H1 (cell line): ENCODE results near the gene CAMK2A. TPM values are rescaled to one million over a fixed set of nuclear protein-coding genes. Genes with fewer than 3 reads are reported as not detected.

ENCODE experiments used
- CTCF ChIA-PET: fragments of 300-600 bp; sonication (Branson Sonifier 250); formaldehyde crosslinking; loops from one replicate; lab custom pipeline; 2021; ENCODE audit not compliant: partially characterized antibody; lab: Charles Lee
- POLR2A ChIA-PET: fragments of 300-600 bp; sonication (Branson Sonifier 250); formaldehyde crosslinking; loops from one replicate; lab custom pipeline; 2021; ENCODE audit warnings: inconsistent platforms; ENCODE audit not compliant: partially characterized antibody; lab: Charles Lee
- DNase-seq, 2 experiments: peaks; one replicate each; pipeline versions ENCODE4 v3.0.0 to v3.0.0-alpha.2; 2010 to 2022; ENCODE audit warnings: low spot score in 2 of 2, low read depth in 1 of 2, mixed read lengths in 1 of 2
- FAIRE-seq: peaks from 2 replicates; lab custom pipeline; 2011; peaks lifted over from hg19 to GRCh38; lab: Jason Lieb, UNC
- H2AFZ ChIP-seq: 2 replicates; pipeline ENCODE4 v1.8.1; 2012; ENCODE audit warnings: low read length, inconsistent platforms
- H2AK5ac ChIP-seq: 2 replicates; pipeline ENCODE4 v1.6.1; 2013; ENCODE audit warnings: low read depth, low read length
- H2BK120ac ChIP-seq: replicated peaks from 2 replicates; pipeline ENCODE3; 2013; ENCODE audit warnings: low read depth, low read length, inconsistent platforms
- H2BK12ac ChIP-seq: 2 replicates; pipeline ENCODE4 v1.6.1; 2013; ENCODE audit warnings: low read depth, low read length
- H2BK15ac ChIP-seq: 2 replicates; pipeline ENCODE4 v1.6.1; 2013; ENCODE audit warnings: low read length
- H2BK20ac ChIP-seq: 2 replicates; pipeline ENCODE4 v1.6.1; 2013; ENCODE audit warnings: low read length
- H2BK5ac ChIP-seq: 2 replicates; pipeline ENCODE4 v1.6.1; 2013; ENCODE audit warnings: low read depth, low read length
- H3K14ac ChIP-seq: 2 replicates; pipeline ENCODE4 v1.6.1; 2013; ENCODE audit warnings: inconsistent platforms; ENCODE audit not compliant: insufficient read length
- H3K18ac ChIP-seq: 2 replicates; pipeline ENCODE4 v1.6.1; 2013; ENCODE audit warnings: low read length; ENCODE audit errors: extremely low read depth
- H3K23ac ChIP-seq: 2 replicates; pipeline ENCODE4 v1.6.1; 2013; ENCODE audit warnings: inconsistent platforms; ENCODE audit not compliant: insufficient read length
- H3K23me2 ChIP-seq: 2 replicates; pipeline ENCODE4 v1.6.1; 2013; ENCODE audit warnings: low read depth, low read length
- H3K27ac ChIP-seq: 2 replicates; pipeline ENCODE4 v1.6.1; 2011; ENCODE audit warnings: low read depth, low read length, inconsistent platforms
- H3K27me3 ChIP-seq, 4 experiments: replicated peaks in 1 of 4; 1 replicate in 1 of 4; 2 replicates in 3 of 4; pipeline versions ENCODE4 v1.6.1 to v1.8.1; 2011 to 2013; ENCODE audit warnings: low read length in 3 of 4, mild to moderate bottlenecking in 3 of 4, inconsistent platforms in 2 of 4, mixed read lengths in 2 of 4, moderate library complexity in 1 of 4; ENCODE audit not compliant: control insufficient read depth in 3 of 4, insufficient read depth in 3 of 4; ENCODE audit errors: extremely low read depth in 1 of 4
- H3K36me3 ChIP-seq, 4 experiments: 2 replicates each; pipeline versions ENCODE4 v1.6.1 to v1.8.1; 2011 to 2013; ENCODE audit warnings: mild to moderate bottlenecking in 4 of 4, low read length in 3 of 4, moderate library complexity in 2 of 4, control low read depth in 1 of 4, inconsistent platforms in 1 of 4; ENCODE audit not compliant: insufficient read depth in 4 of 4, control insufficient read depth in 2 of 4
- H3K4ac ChIP-seq: replicated peaks from 2 replicates; pipeline ENCODE3; 2013; ENCODE audit warnings: low read length, low read depth, mixed read lengths, inconsistent platforms; ENCODE audit not compliant: insufficient read length
- H3K4me1 ChIP-seq, 4 experiments: replicated peaks in 1 of 4; 1 replicate in 1 of 4; 2 replicates in 3 of 4; pipeline versions ENCODE4 v1.6.1 to v1.8.1; 2011 to 2013; ENCODE audit warnings: low read length in 3 of 4, inconsistent platforms in 2 of 4, mixed read lengths in 1 of 4; ENCODE audit not compliant: insufficient read depth in 4 of 4, control insufficient read depth in 3 of 4
- H3K4me2 ChIP-seq, 2 experiments: 2 replicates each; pipeline versions ENCODE4 v1.6.1 to v1.8.1; 2011 to 2013; ENCODE audit warnings: low read depth in 2 of 2, low read length in 2 of 2, control low read depth in 1 of 2, inconsistent platforms in 1 of 2, mild to moderate bottlenecking in 1 of 2; ENCODE audit not compliant: insufficient read depth in 1 of 2
- H3K4me3 ChIP-seq, 4 experiments: fragments of 200-600, 300-600 bp in 1 of 4; sonication (generic), shearing (Covaris generic), sonication (Bioruptor Twin) in 1 of 4; 2 replicates each; pipeline versions ENCODE4 v1.5.1 to v1.8.1; 2011 to 2016; ENCODE audit warnings: low read length in 4 of 4, low read depth in 3 of 4, control low read depth in 2 of 4, inconsistent platforms in 2 of 4, mild to moderate bottlenecking in 2 of 4, mixed read lengths in 1 of 4, moderate library complexity in 1 of 4; ENCODE audit not compliant: insufficient read depth in 2 of 4; ENCODE audit errors: extremely low read depth in 1 of 4
- H3K56ac ChIP-seq: replicated peaks from 2 replicates; pipeline ENCODE3; 2013; ENCODE audit warnings: low read depth, mild to moderate bottlenecking, mixed read lengths, low read length, inconsistent platforms; ENCODE audit not compliant: insufficient read length
- H3K79me1 ChIP-seq: 2 replicates; pipeline ENCODE4 v1.6.1; 2013; ENCODE audit warnings: low read depth, low read length, control low read depth
- H3K79me2 ChIP-seq, 2 experiments: 2 replicates each; pipeline versions ENCODE4 v1.6.1 to v1.8.1; 2012 to 2013; ENCODE audit warnings: low read length in 2 of 2, mild to moderate bottlenecking in 2 of 2, inconsistent platforms in 1 of 2; ENCODE audit not compliant: insufficient read depth in 2 of 2, control insufficient read depth in 1 of 2
- H3K9ac ChIP-seq, 4 experiments: replicated peaks in 1 of 4; 1 replicate in 1 of 4; 2 replicates in 3 of 4; pipeline versions ENCODE4 v1.6.1 to v1.8.1; 2011 to 2013; ENCODE audit warnings: low read depth in 3 of 4, low read length in 3 of 4, control low read depth in 2 of 4, mild to moderate bottlenecking in 2 of 4, moderate library complexity in 2 of 4, inconsistent platforms in 1 of 4; ENCODE audit errors: extremely low read depth in 1 of 4
- H3K9me3 ChIP-seq, 2 experiments: 2 replicates each; pipeline versions ENCODE4 v1.6.1 to v1.8.1; 2012 to 2013; ENCODE audit warnings: mild to moderate bottlenecking in 2 of 2, moderate library complexity in 2 of 2, control low read depth in 1 of 2, inconsistent platforms in 1 of 2, low read depth in 1 of 2, low read length in 1 of 2, mixed read lengths in 1 of 2; ENCODE audit not compliant: insufficient read depth in 2 of 2
- H4K20me1 ChIP-seq, 2 experiments: replicated peaks in 1 of 2; 2 replicates each; pipeline versions ENCODE3 to v1.8.1; 2011 to 2013; ENCODE audit warnings: inconsistent platforms in 2 of 2, low read length in 2 of 2, mild to moderate bottlenecking in 1 of 2; ENCODE audit not compliant: insufficient read depth in 2 of 2, control insufficient read depth in 1 of 2
- H4K5ac ChIP-seq: 2 replicates; pipeline ENCODE4 v1.6.1; 2013; ENCODE audit warnings: low read length, low read depth, mixed read lengths, inconsistent platforms; ENCODE audit not compliant: insufficient read length
- H4K8ac ChIP-seq: 2 replicates; pipeline ENCODE4 v1.8.0; 2013; ENCODE audit warnings: mild to moderate bottlenecking, moderate library complexity, low read length, inconsistent platforms; ENCODE audit not compliant: insufficient read depth; ENCODE audit errors: extremely low read depth
- H4K91ac ChIP-seq: replicated peaks from 2 replicates; pipeline ENCODE3; 2013; ENCODE audit warnings: low read length, mixed read lengths, inconsistent platforms; ENCODE audit not compliant: insufficient read length
- CEBPB ChIP-seq: IDR thresholded peaks from 2 replicates; pipeline ENCODE4 v1.6.1; 2012; ENCODE audit warnings: low read depth, low read length
- HDAC2 ChIP-seq, 2 experiments: fragments of 300-600 bp in 1 of 2; sonication (generic) in 1 of 2; IDR thresholded peaks; 2 replicates each; pipeline ENCODE4 v1.6.1; 2011 to 2012; ENCODE audit warnings: low read depth in 2 of 2, low read length in 2 of 2, mild to moderate bottlenecking in 2 of 2, moderate library complexity in 2 of 2, borderline replicate concordance in 1 of 2, inconsistent platforms in 1 of 2
- JUN ChIP-seq: IDR thresholded peaks from 2 replicates; pipeline ENCODE4 v1.6.1; 2011; ENCODE audit warnings: low read depth, mild to moderate bottlenecking, improper control_type of control experiment, low read length
- MAFK ChIP-seq: IDR thresholded peaks from 2 replicates; pipeline ENCODE4 v1.6.1; 2012; ENCODE audit warnings: low read depth, mild to moderate bottlenecking, improper control_type of control experiment, low read length
- PHF8 ChIP-seq: fragments of 200-600 bp; sonication (generic); conservative IDR thresholded peaks from 2 replicates; pipeline ENCODE4 v1.7.1; 2012; ENCODE audit warnings: low read depth, mild to moderate bottlenecking, inconsistent platforms, low read length, moderate library complexity
- RFX5 ChIP-seq: IDR thresholded peaks from 2 replicates; pipeline ENCODE4 v1.6.1; 2011; ENCODE audit warnings: low read depth, low read length, improper control_type of control experiment, borderline replicate concordance
- SP2 ChIP-seq: IDR thresholded peaks from 2 replicates; pipeline ENCODE4 v1.6.1; 2012; ENCODE audit warnings: mild to moderate bottlenecking, low read length, inconsistent platforms
- TBP ChIP-seq: IDR thresholded peaks from 2 replicates; pipeline ENCODE4 v1.6.1; 2011; ENCODE audit warnings: low read depth, low read length, improper control_type of control experiment
- TCF12 ChIP-seq: IDR thresholded peaks from 2 replicates; pipeline ENCODE4 v1.6.1; 2011; ENCODE audit warnings: low read depth, mild to moderate bottlenecking, low read length
- WGBS, 2 experiments: shearing (Covaris generic) in 1 of 2; methylation state at CpG; one replicate each; pipeline versions ENCODE4 v1.1.6 to v1.1.7; 2013 to 2015; ENCODE audit warnings: low lambda C conversion rate in 2 of 2, mixed read lengths in 2 of 2, inconsistent platforms in 1 of 2, low coverage in 1 of 2, missing lambda C conversion rate in 1 of 2; ENCODE audit not compliant: insufficient replicate concordance in 2 of 2, insufficient coverage in 1 of 2, insufficient read length in 1 of 2; ENCODE audit errors: extremely low coverage in 1 of 2, missing lambda C conversion rate in 1 of 2; 5-methylcytosine and 5-hydroxymethylcytosine counted together
- polyA plus RNA-seq, 7 experiments: library from polyadenylated mRNA; depleted of rRNA in 3 of 7; stranded (reverse) in 5 of 7; unstranded in 2 of 7; fragments of >200 nt in 5 of 7; fragments of 200-250 nt in 2 of 7; gene quantifications; 1 replicate in 5 of 7; 2 replicates in 1 of 7; 4 replicates in 1 of 7; pipeline versions ENCODE4 v1.2.1 to v1.2.3, GENCODE V29; 2011 to 2013; ENCODE audit warnings: missing spikeins in 2 of 7, mixed read lengths in 2 of 7
- total RNA-seq: library from RNA; stranded (reverse); fragmentation: NEBNext Ultra II Directional; extraction: Animal tissue kit (Norgen Biotek cat#: 25700); gene quantifications from 2 replicates; pipeline ENCODE4 v1.2.1, GENCODE V29; 2021

Gene CAMK2A
- total and polyA plus RNA-seq, 2 of the 8 experiments (the other 6 are each of a cell fraction or from before 2014, with no cell fraction given), result 0.20 to 0.28 TPM

GRCh38 chr5:150303660-150304386 lies 14.2 kb upstream of the CAMK2A start:
- H3K9me3 ChIP-seq, result no peaks in the 10 kb centered on the region
- H4K5ac ChIP-seq, result no peak overlapping the region
- H4K91ac ChIP-seq, result no peak overlapping the region
- H2AK5ac ChIP-seq, result no peak overlapping the region
- H3K4me2 ChIP-seq, result peak overlapping the region; percentile 71 to 89
- CTCF ChIA-PET, result interaction anchor here (0.9 to 6.9 kb wide), 10 partner anchors 9 to 336 kb away, joined by 3 to 62 read pairs (median 4); no protein-coding TSS in a partner anchor
- peak overlapping the region; percentile 46 for H3K4ac ChIP-seq
- H3K9ac ChIP-seq, result no peak overlapping the region
- peak overlapping the region; percentile 4; the same call in 1 of the 2 replicates for H2BK15ac ChIP-seq
- H3K23me2 ChIP-seq, result peaks cover 10% of the 10 kb centered on the region
- no peak overlapping the region for H2BK5ac ChIP-seq
- no peaks in the 10 kb centered on the region for H4K20me1 ChIP-seq
- H2BK120ac ChIP-seq, result no peak overlapping the region
- TF ChIP-seq TCF12 (no peak), RFX5 (no peak), SP2 (no peak), MAFK (no peak), TBP (no peak), JUN (no peak), PHF8 (no peak), HDAC2 (IDR thresholded peaks at IDR 0.05; ENCODE audit: borderline replicate concordance in 1 of 2, low read depth in 2 of 2, low read length in 2 of 2) (no peak), CEBPB (no peak)
- TF ChIP-seq, all 59 proteins: peak for 0
- 0 out of 2 replicates have a peak overlapping the region, but pooled peaks have one; percentile 4 for H2BK12ac ChIP-seq
- peak overlapping the region; percentile 81 for H2BK20ac ChIP-seq
- peaks cover 0 to 12% (median 7%) of the 10 kb centered on the region in 4 experiments; a peak in 5 of 7 replicates for H3K27me3 ChIP-seq
- no peak overlapping the region for H3K27ac ChIP-seq
- no peaks in the 10 kb centered on the region for H3K36me3 ChIP-seq
- peak overlapping the region; percentile 37; the same call in 1 of the 2 replicates for H2AFZ ChIP-seq
- no peak overlapping the region for H3K56ac ChIP-seq
- H3K4me1 ChIP-seq, result peaks cover 9 to 23% (median 14%) of the 10 kb centered on the region in 4 experiments
- FAIRE-seq, result no peak
- no peak overlapping the region for H3K23ac ChIP-seq
- POLR2A ChIA-PET, result interaction anchor here (0.9 to 2.7 kb wide), 5 partner anchors 16 to 185 kb away, joined by 3 to 16 read pairs (median 7); partner anchors contain the start of gene TCOF1
- no peak for DNase-seq
- WGBS, 2 experiments, result 27% methylated on average over 7 of the region's 7 CpGs; no CpG with 5 or more reads in 1 of the 2 experiments
- no peak overlapping the region for H3K14ac ChIP-seq
- no peaks in the 10 kb centered on the region; the same call in 1 of the 2 replicates for H3K79me1 ChIP-seq
- H3K18ac ChIP-seq, result no peak overlapping the region; the same call in 1 of the 2 replicates
- no peak overlapping the region for H4K8ac ChIP-seq
- peak overlapping the region in 3 of 4 experiments; percentile 48 to 67 (median 62); a peak in 4 of 8 replicates for H3K4me3 ChIP-seq
- H3K79me2 ChIP-seq, result no peaks in the 10 kb centered on the region
